ENCODE data around the gene CD72.
"Not testable (repeated sequence)": the region's sequence is repeated elsewhere in the genome, so short reads cannot be mapped to it uniquely, and the experiment has no call there.

Gene CD72

DNA sequence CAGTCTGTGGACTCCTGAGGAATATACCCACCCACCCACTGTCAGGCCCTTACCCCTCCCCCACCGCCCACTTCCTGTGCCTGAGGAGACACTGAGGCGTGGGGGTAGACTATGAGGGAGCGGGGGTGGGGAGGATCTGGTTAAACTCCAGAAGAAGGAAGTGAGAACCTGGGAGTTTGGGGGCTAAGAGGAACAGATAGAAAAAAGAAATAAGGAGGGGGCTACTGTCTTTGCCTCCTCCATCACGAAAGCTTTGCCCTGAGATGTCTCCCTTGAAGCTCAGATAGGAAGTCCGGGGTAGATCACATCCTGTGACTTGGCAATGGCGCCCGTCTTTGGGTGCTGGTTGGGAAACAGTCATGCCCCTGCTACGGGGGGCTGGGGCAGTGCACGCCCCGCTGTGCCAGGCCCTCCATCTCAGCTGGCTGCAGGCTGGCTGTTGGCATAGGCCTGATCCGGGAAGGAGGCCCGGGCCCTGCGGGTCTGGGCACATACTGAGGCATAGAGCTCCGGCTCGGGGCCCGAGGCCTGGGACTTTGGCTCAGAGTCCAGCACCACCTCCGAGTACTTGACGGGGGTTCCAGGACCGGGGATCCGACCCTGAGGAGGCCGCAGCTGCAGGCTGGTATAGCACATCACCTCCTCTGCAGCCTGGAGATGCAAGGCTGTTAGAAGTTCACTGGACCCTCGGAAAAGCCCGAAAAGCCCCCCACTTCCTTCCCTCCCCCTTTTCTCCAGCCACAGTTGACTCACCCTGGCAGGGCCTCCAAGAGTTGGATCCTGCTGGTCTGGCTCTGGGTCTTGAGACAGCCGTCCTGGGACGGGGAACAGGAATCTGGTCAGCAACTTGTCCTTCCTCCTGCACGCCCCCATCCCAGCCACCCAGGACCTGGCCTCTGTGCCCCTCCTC, 31.5 kb upstream of the CD72 start:
- no peak for DNase-seq

DNA sequence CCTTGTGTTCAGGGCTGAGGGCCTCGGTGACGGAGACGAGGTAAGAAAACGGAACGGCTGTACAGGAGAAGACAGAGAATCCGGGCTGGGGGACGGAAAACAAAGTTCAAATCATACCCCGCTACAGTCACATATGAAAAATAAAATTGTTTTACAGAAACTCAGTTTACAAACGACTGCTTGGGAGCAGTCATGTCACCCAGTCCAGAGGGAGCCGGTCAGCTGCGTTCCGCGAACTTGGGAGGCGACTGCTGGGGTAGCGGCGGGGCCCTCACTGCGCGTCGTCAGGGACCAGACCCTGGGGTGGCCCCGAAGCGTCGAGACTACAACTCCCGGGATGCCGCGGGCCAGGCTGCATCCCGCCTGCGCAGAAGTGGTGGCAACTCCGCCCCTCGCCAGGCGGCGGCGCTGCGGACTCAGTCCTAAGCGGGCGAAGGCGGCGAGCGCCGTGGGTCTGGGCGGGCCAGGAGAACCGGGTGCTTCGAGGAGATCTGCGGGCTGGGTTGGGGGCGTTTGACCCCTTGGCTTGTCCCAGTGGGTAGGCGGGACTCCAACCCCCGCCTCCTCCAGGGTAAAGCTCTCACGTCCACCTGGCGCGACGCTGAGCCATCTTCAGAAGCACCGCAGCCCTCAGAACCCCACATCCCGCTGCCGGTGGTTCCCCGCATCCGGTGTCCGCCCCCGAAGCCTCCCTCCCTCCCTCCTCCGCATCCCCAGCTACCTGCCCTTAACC, 28.5 kb upstream of the CD72 start:
- peak; percentile 88 for DNase-seq

DNA sequence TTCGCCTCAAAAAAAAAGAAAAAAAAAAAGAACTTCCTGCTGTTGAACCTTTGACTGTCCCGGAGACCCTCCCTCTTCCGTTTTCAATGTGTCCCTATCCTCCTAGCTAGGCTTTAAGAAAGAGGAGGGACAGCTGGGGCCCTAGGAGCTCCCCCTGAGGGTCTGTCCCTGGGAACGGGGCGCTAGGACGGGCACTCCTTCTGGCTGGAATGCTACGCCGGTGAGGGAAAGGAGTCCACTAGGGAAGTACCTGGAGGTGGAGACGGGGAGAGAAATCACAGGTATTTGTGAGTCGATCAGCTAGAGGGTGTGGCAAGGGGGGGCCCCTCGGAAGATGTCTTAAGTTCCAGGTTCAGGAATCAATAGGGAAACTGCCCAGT, 27.9 kb upstream of the CD72 start:
- peak; percentile 45 for DNase-seq

DNA sequence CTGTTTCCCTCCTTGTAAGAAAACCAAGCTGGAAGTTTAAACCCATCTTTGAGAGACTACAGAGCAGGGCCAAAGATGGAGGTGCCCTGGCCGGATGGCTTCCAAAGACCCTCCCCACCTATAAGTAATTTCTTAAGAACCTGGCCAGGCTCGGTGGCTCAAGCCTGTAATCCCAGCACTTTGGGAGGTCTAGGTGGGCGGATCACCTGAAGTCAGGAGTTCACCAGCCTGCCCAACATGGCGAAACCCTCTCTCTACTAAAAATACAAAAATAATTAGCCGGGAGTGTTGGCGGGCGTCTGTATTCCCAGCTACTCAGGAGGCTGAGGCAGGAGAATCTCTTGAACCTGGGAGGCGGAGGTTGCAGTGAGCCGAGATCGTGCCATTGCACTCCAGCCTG, 27.5 kb upstream of the CD72 start:
- not testable (repeated sequence) for DNase-seq

DNA sequence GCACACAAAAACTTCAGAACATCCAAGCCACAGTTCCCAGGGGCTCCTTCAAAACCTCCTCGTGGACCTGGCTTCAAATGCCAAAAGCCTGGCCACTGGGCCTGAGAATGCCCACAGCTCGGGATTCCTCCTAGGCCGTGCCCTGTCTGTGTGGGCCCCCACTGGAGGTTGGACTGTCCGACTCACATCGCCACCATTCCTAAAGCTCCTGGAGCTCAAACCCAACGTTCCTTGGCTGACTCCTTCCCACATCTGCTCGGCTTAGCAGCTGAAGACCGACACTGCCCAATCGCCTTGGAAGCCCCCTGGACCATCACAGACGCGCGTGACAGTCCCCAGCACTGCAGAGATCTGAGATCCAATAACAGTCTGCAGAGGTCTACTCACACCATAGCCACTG, 24.8 kb upstream of the CD72 start:
- DNase-seq: no peak

DNA sequence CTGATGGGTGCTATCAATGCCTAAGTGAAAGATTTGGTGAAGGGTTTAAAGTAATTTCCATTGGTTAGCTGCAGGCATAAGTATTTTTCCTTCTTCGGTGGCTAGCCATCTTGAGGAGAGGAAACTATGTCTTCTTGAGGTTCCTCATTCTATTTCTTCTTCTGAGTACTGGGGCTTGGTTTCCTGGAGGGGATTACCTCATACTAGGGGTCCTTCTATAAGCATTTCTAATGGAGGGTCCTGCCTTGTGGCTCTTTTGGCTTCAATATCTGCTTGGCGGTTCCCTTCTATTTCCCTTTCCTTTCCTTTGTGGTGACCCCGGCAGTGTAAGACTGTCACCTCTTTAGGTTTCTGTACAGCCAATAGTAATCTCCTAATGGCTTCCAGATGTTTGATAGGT, 23.3 kb upstream of the CD72 start:
- not testable (repeated sequence) for DNase-seq

DNA sequence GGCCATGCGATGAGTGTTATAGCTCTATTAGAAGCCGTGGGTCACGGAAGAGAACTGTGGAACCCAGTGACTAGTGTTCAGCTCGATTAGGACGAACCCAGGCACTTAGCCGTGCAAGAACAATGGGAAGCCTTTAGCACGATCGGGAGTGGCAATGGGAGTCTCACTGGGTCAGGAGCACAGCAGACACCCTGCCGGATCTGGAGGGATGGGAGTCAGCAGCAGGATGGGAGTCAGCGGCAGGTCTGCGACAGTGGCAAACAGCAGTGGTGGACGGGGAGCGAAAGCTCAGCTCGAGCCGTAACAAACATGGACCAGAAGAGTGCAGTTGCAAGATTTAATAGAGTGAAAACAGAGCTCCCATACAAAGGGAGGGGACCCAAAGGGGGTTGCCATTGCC, 22.2 kb upstream of the CD72 start:
- DNase-seq: not testable (repeated sequence)

DNA sequence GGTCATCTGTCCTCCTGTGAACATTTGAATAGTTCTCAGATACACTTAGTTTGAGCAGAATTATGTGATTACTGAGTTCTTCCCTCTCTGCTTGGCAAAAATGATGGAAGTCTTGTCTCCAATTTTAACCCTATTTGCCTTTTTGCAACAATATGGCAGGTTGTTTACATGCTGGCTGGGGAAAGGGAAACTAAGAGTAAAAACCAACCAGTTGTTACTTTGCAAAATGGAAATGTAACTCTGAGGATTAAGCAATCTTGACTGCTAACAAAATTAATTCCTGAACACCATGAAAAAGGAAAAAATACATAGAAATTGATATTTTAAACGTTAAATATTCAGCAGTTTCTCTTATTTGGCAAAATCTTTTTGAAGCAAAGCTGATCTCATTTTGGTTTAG, 21.4 kb upstream of the CD72 start:
- no peak for DNase-seq

DNA sequence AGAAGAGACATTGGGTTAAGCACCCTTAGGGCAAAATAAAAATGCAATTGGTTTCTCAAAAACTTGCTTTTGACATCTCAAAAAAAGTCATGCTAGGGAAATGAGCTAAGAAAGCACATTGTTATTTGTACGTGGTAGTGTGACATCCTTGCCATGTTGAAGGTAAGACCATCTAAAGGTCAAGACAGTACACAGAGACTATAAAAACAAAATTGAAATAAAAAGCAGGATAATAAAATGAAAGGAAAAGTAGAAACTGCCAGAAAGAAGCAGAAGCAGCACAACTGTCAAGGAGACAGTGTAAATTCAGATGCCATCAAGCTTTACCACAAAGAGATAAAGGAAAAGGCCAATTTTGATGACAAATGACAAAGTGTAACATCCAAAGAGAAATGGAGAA, 21.0 kb upstream of the CD72 start:
- DNase-seq: not testable (repeated sequence)

DNA sequence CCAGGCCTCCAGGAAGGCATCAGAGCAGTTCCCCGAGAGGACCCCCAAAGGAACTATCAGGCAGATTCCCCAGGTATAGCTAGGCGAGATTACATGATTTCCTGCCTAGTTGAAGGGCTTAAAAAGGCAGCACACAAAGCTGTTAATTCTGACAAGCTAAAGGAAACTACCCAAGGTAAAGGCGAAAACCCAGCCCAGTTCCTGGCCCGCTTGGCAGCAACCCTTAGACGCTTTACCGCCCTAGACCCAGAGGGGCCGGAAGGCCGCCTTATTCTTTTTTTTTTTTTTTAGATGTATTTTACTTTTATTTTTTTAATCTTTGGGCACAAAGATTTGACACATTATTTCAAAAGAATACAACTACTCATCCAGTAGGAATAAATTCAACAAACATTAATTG, 20.5 kb upstream of the CD72 start:
- DNase-seq: not testable (repeated sequence)

DNA sequence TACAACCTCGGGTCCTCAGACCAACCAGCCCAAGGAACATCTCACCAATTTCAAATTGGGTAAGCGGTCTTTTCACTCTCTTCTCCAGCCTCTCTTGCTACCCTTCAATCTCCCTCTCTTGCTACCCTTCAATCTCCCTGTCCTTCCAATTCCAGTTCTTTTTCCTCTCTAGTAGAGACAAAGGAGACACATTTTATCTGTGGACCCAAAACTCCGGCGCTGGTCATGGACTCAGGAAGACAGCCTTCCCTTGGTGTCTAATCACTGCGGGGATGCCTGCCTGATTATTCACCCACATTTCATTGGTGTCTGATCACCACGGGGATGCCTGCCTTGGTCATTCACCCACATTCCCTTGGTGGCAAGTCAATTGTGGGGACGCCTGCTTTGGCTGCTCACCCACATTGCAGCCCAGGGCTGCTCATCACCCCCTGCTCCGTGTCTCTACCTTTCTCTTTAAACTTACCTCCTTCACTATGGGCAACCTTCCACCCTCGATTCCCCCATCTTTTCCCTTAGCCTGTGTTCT, 19.3 kb upstream of the CD72 start:
- not testable (repeated sequence) for DNase-seq

DNA sequence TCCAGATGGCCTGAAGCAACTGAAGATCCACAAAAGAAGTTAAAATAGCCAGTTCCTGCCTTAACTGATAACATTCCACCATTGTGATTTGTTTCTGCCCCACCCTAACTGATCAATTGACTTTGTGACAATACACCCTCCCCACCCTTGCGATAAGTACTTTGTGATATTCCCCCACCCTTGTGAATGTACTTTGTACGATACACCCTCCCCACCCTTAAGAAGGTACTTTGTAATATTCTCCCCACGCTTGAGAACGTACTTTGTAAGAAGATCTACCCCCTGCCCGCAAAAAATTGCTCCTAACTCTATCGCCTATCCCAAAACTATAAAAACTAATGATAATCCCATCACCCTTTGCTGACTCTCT, 18.6 kb upstream of the CD72 start:
- DNase-seq: not testable (repeated sequence)

DNA sequence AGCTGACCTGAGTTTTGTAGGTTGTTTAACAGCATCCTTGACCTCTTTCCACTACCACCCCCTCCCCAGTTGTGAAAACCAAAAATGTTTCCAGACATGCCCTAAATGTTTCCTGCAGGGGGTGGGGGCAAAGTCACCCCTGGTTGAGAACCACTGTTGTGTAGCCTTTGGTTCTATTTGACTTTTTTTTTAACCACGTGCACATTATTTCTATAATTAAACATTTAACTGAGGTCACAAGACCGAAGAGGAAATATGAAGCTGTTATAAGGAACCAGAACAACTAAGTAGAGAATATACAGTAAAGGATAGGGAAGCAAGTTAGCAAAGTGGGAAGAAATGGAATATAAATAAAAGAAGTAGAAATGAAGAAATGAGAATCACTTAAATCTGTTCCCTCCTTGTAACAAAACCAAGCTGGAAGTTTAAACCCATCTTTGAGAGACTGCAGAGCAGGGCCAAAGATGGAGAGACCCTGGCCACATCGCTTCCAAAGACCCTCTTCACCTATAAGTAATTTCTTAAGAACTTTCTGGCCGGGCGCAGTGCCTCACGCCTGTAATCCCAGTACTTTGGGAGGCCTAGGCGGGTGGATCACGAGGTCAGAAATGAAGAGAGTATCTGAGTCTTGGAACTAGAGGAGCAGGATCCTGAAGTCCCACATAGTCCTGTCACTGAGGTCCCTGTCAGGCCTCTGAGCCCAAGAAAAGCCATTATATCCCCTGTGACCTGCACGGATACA, 18.1 kb upstream of the CD72 start:
- no peak for DNase-seq

DNA sequence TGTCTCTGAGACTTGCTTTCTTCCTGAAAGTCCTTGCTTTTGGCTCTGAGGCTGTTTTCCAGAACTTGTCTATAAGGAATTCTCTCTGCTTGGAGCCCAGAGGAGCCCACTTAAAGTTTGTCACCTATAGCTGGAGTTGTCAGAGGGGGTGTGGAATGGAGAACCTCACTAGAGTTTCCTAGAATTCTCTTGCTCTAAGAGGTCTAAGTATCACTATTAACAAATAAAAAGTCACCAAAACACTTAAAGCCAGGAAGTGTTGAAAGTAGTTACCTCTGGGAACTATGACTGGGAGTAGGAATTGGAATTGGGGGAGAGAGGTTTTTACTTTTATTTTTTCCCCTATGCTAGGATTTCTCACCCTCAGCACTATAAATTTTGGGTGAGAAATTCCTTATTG, 17.5 kb upstream of the CD72 start:
- DNase-seq: no peak

DNA sequence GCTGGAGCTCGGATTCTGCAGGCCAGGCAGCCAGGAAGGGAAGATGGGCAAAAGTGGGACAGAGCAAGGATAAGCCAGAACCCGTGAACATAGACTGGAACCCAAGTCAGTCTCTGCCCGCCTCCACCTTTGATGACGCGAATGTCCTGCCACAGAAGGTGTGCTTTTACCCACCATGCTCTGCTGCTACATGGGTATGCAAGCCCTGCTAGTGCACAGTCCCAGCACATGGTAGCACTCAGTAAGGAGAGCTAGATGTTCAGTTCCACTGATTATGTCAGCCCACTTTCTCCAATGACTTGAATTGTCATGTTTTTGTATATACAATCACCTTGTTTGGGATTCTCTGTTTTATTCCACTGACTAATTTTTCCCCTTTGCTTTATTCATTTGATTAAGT, 11.4 kb upstream of the CD72 start:
- no peak for DNase-seq

DNA sequence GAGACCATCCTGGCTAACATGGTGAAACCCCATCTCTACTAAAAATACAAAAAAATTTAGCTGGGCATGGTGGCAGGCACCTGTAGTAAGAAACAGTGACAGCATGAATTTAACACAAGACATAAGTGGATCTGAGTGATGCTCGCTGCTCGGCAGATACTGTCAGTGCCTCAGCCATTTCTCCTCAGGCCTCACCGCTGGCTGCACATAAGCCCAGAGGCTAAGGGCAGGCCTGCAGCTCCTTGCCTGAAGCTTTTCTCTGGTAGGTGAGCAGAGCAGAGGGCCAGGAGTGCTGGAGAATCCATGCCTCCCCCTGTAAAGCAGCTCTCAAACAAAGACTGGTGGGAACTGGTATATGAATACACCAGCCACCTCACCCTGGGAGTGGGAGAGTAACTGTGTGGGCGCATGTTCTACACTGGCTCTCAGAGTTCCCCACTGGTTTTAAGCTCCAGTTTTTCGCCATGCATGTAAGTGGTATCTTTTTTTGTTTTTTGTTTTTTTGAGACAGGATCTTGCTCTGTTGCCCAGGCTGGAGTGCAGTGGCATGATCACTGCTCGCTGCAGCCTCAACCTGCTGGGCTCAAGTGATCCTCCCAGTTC, 10.3 kb upstream of the CD72 start:
- DNase-seq: no peak

DNA sequence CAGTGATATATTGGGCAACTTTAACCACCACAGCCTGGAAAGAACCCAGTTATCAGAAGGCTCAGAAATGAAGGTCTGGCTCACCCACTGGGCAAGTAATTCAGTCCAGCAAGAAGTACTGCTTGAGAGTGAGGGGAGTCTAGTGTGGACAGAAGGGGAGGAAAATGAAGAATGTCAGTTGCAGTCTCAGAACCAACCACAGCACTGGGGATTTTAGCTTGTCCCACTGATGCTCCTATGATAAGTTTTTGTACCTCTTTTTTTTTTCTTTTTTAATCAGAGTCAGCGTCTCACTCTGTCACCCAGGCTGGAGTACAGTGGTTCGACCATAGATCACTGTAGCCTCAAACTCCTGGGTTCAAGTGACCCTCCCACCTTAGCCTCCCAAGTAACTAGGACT, 9.4 kb upstream of the CD72 start:
- no peak for DNase-seq

DNA sequence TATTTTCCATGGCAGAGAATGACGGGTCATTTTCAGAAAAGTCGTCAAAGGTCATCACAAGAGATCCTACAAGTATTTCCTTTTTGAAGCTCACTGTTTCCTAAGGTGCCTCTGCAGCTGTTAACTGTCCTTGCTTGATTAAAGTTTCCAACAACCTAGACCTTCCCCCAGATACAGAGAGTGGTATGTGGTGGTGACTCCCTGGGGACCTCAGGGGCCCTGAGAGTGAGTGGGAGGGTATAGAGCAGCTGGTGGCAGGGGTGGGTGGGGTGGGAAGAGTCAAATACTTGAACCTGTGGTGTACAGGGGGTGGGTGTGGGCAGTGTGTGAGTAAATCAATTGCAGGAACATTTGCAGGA, 1.6 kb upstream of the CD72 start:
- DNase-seq: no peak

DNA sequence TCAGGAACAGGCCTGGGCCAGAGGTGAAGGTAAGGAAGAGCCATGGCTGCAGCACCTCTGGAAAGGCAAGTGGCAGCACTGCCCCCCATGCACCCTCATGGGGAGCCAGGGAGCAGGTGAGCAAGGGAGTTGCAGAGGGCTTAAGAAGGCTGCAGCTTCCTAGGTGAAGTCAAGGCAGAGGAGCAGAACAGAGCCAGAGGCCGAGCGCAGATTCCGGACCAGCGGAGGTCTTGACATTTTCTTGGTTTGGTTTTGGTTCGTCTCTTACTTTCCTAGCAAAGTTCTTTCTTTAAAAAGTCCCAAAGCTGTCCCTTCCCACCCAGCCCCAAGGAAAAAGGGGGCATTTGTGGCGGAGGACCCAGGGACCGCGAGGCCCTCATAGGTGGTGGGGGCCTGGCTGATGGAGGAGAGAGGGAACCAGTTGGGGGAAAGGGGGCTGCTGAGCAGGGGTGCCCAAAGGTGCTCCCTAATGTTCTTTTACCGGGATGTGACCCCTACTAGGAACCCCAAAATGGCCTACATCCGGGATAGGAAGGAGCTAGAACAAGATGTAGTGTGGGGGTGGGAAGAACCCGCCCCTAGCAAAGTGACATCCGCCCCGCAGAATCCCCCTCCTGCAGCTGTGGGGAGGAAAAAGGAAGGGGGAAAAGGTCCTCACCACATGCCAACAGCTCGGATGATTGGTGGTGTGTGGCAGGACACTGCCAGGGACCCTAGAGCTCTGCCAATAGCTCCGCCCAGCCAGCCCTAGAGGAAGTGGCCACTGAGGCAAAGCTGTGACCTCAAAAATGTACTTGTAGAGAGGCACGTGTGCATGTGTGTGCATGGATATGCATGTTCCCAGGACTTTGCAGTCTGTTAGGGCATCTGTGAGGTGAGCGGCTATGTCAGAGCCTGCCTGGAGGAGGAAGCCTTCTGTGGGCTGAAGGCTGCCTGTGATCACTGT, 914 bp upstream of the CD72 start:
- DNase-seq: no peak

DNA sequence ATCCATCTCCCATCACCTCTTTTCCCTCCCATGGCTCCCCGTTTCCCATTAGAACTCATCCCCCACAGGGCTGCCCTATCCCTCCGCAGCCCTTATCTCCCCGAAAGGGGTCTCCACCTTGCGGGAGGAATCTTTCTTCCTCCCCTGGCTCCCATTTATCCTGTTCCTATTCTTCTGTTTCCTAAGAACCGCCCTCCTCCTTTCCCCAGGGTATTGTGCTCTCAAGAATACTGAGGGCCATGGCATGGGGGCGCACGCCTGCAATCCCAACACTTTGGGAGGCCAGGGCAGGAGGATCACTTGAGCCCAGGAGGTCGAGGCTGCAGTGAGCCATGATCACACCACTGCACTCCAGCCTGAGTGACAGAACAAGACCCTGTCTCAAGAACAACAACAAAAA, 665 bp downstream of the CD72 start:
- no peak for DNase-seq

DNA sequence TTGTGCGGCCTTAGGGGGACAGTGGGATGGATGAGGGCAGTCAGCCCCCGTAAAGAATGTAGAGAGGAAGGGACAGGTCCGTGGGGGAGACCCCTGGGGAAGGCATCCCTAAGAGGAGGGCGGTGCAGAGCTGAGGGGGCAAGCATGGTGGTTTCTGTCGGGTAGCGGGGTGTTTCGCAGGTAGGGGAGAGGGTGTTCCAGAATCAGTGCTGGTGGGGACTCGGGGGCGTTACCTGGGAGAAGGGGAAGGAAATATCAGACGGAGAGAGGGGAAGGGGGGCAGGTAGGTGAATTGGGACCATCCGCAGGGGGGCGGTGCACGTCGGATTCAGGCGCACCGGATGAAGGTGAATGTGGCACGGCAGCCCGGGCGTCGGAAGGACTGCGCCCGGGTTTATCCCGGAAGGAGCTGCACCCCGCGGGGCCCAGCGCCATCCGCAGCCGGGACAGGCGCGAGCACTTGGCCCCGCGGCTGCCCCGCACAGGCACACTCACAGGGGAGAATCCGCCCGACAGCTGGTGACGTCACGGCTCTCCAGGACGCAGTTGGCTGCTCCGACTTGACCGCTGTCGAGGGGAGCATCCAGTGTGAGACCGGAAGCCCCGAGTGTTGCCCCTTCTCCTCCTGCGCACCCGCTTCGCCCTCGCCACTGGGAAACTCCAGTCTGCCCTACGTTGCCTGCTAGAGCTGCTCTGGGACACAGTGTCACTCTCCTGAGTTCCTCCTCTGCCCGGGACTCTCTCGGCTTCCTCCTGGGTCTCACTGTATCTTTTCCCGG, 1.3 kb downstream of the CD72 start:
- no peak for DNase-seq
